ENCODE data around the gene MUSTN1.

The MUSTN1 gene

GRCh38 chr3:52879090-52879489 is 44.3 kb upstream of the MUSTN1 start:
- H3K4me3 ChIP-seq (ENCODE audit: control insufficient read depth, low read depth, low read length), result no peak overlapping the region
- no peak for DNase-seq (ENCODE audit: low read depth)
- peak; percentile 4 for TF ChIP-seq CTCF (conservative IDR thresholded peaks at IDR 0.05; ENCODE audit: control insufficient read depth, insufficient read depth, low read depth, low read length)

GRCh38 chr3:52877085-52877484 is 42.3 kb upstream of the MUSTN1 start:
- no peak overlapping the region for H3K4me3 ChIP-seq (ENCODE audit: control insufficient read depth, low read depth, low read length)
- DNase-seq (ENCODE audit: low read depth), result no peak
- no peak for TF ChIP-seq CTCF (conservative IDR thresholded peaks at IDR 0.05; ENCODE audit: control insufficient read depth, insufficient read depth, low read depth, low read length)

- no peak for TF ChIP-seq CTCF (conservative IDR thresholded peaks at IDR 0.05; ENCODE audit: control insufficient read depth, insufficient read depth, low read depth, low read length)
- no peak overlapping the region for H3K4me3 ChIP-seq (ENCODE audit: control insufficient read depth, low read depth, low read length)
- DNase-seq (ENCODE audit: low read depth), result no peak
Observed at GRCh38 chr3:52874864-52875587, 40.2 kb upstream of the MUSTN1 start.

DNA sequence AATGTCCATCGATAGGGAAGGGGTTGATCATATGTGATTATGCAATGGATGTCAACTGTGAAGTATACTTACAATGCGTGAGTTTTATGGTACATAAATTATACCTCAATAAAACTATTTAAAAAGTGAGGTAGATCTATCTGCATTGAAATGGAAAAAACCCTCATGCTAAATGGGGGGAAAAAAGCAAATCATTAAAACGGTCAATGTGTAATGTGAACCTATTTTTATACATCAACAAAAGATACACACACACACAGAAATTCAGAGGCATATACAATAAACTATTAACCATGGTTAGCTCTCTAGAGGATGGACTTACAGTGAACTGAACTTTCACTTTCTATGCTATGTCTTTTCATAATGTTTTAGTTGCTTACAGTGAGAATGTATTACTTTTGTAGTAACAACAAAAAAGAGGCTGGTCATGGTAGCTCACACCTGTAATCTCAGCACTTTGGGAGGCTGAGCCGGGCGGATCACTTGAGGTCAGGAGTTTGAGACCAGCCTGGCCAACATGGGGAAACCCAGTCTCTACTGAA is 39.4 kb upstream of the MUSTN1 start:
- no peak overlapping the region for H3K4me3 ChIP-seq (ENCODE audit: control insufficient read depth, low read depth, low read length)
- TF ChIP-seq CTCF (conservative IDR thresholded peaks at IDR 0.05; ENCODE audit: control insufficient read depth, insufficient read depth, low read depth, low read length), result no peak
- no peak for DNase-seq (ENCODE audit: low read depth)

- H3K4me3 ChIP-seq (ENCODE audit: control insufficient read depth, low read depth, low read length), result no peak overlapping the region
- peak; percentile 22 for TF ChIP-seq CTCF (conservative IDR thresholded peaks at IDR 0.05; ENCODE audit: control insufficient read depth, insufficient read depth, low read depth, low read length)
- peak; percentile 81 for DNase-seq (ENCODE audit: low read depth)
Observed at GRCh38 chr3:52873433-52874159, 38.8 kb upstream of the MUSTN1 start.

- H3K4me3 ChIP-seq (ENCODE audit: control insufficient read depth, low read depth, low read length), result no peak overlapping the region
- no peak for TF ChIP-seq CTCF (conservative IDR thresholded peaks at IDR 0.05; ENCODE audit: control insufficient read depth, insufficient read depth, low read depth, low read length)
- DNase-seq (ENCODE audit: low read depth), result no peak
Observed at GRCh38 chr3:52872245-52872644, 37.4 kb upstream of the MUSTN1 start.

All from fibroblast of mammary gland (primary cell).